Osteocyte (in vitro differentiated cells): Measurements from ENCODE around the gene ABCC1. TPM values are rescaled to one million over a fixed set of nuclear protein-coding genes. Genes with fewer than 3 reads are reported as not detected.
"Not testable (repeated sequence)": the region's sequence is repeated elsewhere in the genome, so short reads cannot be mapped to it uniquely, and the experiment has no call there.

Experiments
- DNase-seq: peaks from one replicate; pipeline ENCODE4 v3.0.0; 2021; ENCODE audit warnings: mixed read lengths; ENCODE audit not compliant: unreplicated experiment; ENCODE audit errors: extremely low spot score
- H3K27ac Mint-ChIP-seq: one replicate; pipeline ENCODE4 v1.8.0; 2021; ENCODE audit warnings: mild to moderate bottlenecking, mixed read lengths; ENCODE audit not compliant: unreplicated experiment
- H3K27me3 Mint-ChIP-seq: one replicate; pipeline ENCODE4 v1.8.0; 2021; ENCODE audit warnings: mixed read lengths; ENCODE audit not compliant: unreplicated experiment
- H3K36me3 Mint-ChIP-seq: one replicate; pipeline ENCODE4 v1.8.0; 2021; ENCODE audit warnings: mixed read lengths; ENCODE audit not compliant: unreplicated experiment
- H3K4me1 Mint-ChIP-seq: one replicate; pipeline ENCODE4 v1.8.0; 2021; ENCODE audit warnings: mixed read lengths; ENCODE audit not compliant: unreplicated experiment
- H3K4me3 Mint-ChIP-seq: one replicate; pipeline ENCODE4 v1.8.0; 2021; ENCODE audit warnings: mild to moderate bottlenecking, moderate library complexity, mixed read lengths; ENCODE audit not compliant: unreplicated experiment
- H3K9me3 Mint-ChIP-seq: one replicate; pipeline ENCODE4 v1.8.0; 2021; ENCODE audit warnings: mixed read lengths; ENCODE audit not compliant: unreplicated experiment
- CTCF ChIP-seq: fragments of 200-600 bp; sonication (generic); IDR thresholded peaks from 2 replicates; pipeline ENCODE4 v1.5.0; 2021; ENCODE audit warnings: antibody characterized with exemption, mild to moderate bottlenecking, moderate library complexity
- total RNA-seq: library from RNA; stranded (reverse); gene quantifications from 2 replicates; pipeline ENCODE4 v1.2.1, GENCODE V29; 2021

The ABCC1 gene
- total RNA-seq, 1 donor from 2014 or later: 256 TPM

- Mint-ChIP-seq H3K9me3 (no peaks in the 10 kb centered on the region), H3K36me3 (peaks cover 61% of the 10 kb centered on the region), H3K27ac (peak overlapping the region; percentile 87), H3K4me1 (peaks cover 26% of the 10 kb centered on the region), H3K27me3 (no peaks in the 10 kb centered on the region), H3K4me3 (peak overlapping the region; percentile 3)
- DNase-seq: no peak
- no peak for TF ChIP-seq CTCF
These were observed 147.4 kb downstream of the ABCC1 start for GRCh38 chr16:16096858-16097213.

GRCh38 chr16:16099320-16099719 is 149.9 kb downstream of the ABCC1 start:
- peak overlapping the region; percentile 44 for H3K27ac Mint-ChIP-seq
- H3K4me3 Mint-ChIP-seq: no peak overlapping the region
- peaks cover 59% of the 10 kb centered on the region for H3K36me3 Mint-ChIP-seq
- no peak for TF ChIP-seq CTCF
- no peaks in the 10 kb centered on the region for H3K27me3 Mint-ChIP-seq
- DNase-seq: no peak
- peaks cover 14% of the 10 kb centered on the region for H3K4me1 Mint-ChIP-seq
- H3K9me3 Mint-ChIP-seq: no peaks in the 10 kb centered on the region

GRCh38 chr16:16100631-16101030 is 151.2 kb downstream of the ABCC1 start:
- TF ChIP-seq CTCF: no peak
- no peak for DNase-seq
- no peaks in the 10 kb centered on the region for H3K27me3 Mint-ChIP-seq
- H3K4me1 Mint-ChIP-seq: peaks cover 15% of the 10 kb centered on the region
- no peak overlapping the region for H3K4me3 Mint-ChIP-seq
- peaks cover 62% of the 10 kb centered on the region for H3K36me3 Mint-ChIP-seq
- H3K9me3 Mint-ChIP-seq: no peaks in the 10 kb centered on the region
- no peak overlapping the region for H3K27ac Mint-ChIP-seq

- H3K4me3 Mint-ChIP-seq: no peak overlapping the region
- no peak for DNase-seq
- no peaks in the 10 kb centered on the region for H3K27me3 Mint-ChIP-seq
- peaks cover 58% of the 10 kb centered on the region for H3K36me3 Mint-ChIP-seq
- peaks cover 6% of the 10 kb centered on the region for H3K4me1 Mint-ChIP-seq
- H3K9me3 Mint-ChIP-seq: no peaks in the 10 kb centered on the region
- H3K27ac Mint-ChIP-seq: peak overlapping the region; percentile 45
- TF ChIP-seq CTCF: no peak
These were observed 152.2 kb downstream of the ABCC1 start for GRCh38 chr16:16101585-16101984.

GRCh38 chr16:16102738-16103137 is 153.3 kb downstream of the ABCC1 start:
- Mint-ChIP-seq H3K27ac (no peak overlapping the region), H3K27me3 (no peaks in the 10 kb centered on the region), H3K4me1 (peaks cover 2% of the 10 kb centered on the region), H3K4me3 (no peak overlapping the region), H3K9me3 (no peaks in the 10 kb centered on the region), H3K36me3 (peaks cover 62% of the 10 kb centered on the region)
- no peak for DNase-seq
- TF ChIP-seq CTCF: no peak

- peaks cover 59% of the 10 kb centered on the region for H3K36me3 Mint-ChIP-seq
- DNase-seq, H3K4me1 Mint-ChIP-seq, H3K9me3 Mint-ChIP-seq, H3K4me3 Mint-ChIP-seq, H3K27ac Mint-ChIP-seq, H3K27me3 Mint-ChIP-seq: not testable (repeated sequence)
These were observed 154.9 kb downstream of the ABCC1 start for GRCh38 chr16:16104132-16104803.

- not testable (repeated sequence) for H3K4me3 Mint-ChIP-seq, DNase-seq, H3K4me1 Mint-ChIP-seq, H3K9me3 Mint-ChIP-seq, H3K27me3 Mint-ChIP-seq, H3K27ac Mint-ChIP-seq
- peaks cover 57% of the 10 kb centered on the region for H3K36me3 Mint-ChIP-seq
These were observed 155.4 kb downstream of the ABCC1 start for GRCh38 chr16:16104804-16105141.
